Measurements from ENCODE around the gene WNT10A.

The WNT10A gene

GRCh38 chr2:218858138-218858445 lies 22.6 kb upstream of the WNT10A start:
- DNase-seq, result no peak

GRCh38 chr2:218858671-218859555 lies 21.7 kb upstream of the WNT10A start:
- no peak for DNase-seq

GRCh38 chr2:218859556-218859987 lies 21.1 kb upstream of the WNT10A start, which contains the start of gene WNT6:
TSS of gene WNT6 (plus strand) at chr2:218859805. CDS start at chr2:218860038, 233 bp downstream.
- no peak for DNase-seq

GRCh38 chr2:218859988-218860831 lies 20.4 kb upstream of the WNT10A start:
- DNase-seq, result no peak

GRCh38 chr2:218860950-218861381 lies 19.7 kb upstream of the WNT10A start:
- no peak for DNase-seq

GRCh38 chr2:218861645-218862318 lies 18.9 kb upstream of the WNT10A start:
- DNase-seq, result no peak

- DNase-seq, result no peak
These were observed 17.6 kb upstream of the WNT10A start for GRCh38 chr2:218863021-218863520.

GRCh38 chr2:218865396-218865795 lies 15.3 kb upstream of the WNT10A start:
- no peak for DNase-seq

- no peak for DNase-seq
These were observed 14.7 kb upstream of the WNT10A start for GRCh38 chr2:218865999-218866398.

- DNase-seq, result no peak
These were observed 12.8 kb upstream of the WNT10A start for GRCh38 chr2:218867900-218868299.

- DNase-seq, result no peak
These were observed 11.6 kb upstream of the WNT10A start for GRCh38 chr2:218869064-218869463.

- no peak for DNase-seq
These were observed 9.7 kb upstream of the WNT10A start for GRCh38 chr2:218870984-218871344.

- no peak for DNase-seq
These were observed 9.0 kb upstream of the WNT10A start for GRCh38 chr2:218871345-218872302.

- DNase-seq, result no peak
These were observed 7.8 kb upstream of the WNT10A start for GRCh38 chr2:218872645-218873358.

- DNase-seq, result no peak
These were observed 7.1 kb upstream of the WNT10A start for GRCh38 chr2:218873359-218874194.

- DNase-seq, result no peak
These were observed 4.9 kb upstream of the WNT10A start for GRCh38 chr2:218875692-218876246.

- DNase-seq, result peak; percentile 52
These were observed 4.0 kb upstream of the WNT10A start for GRCh38 chr2:218876562-218877219.

GRCh38 chr2:218877331-218877730 lies 3.3 kb upstream of the WNT10A start:
- no peak for DNase-seq

- DNase-seq, result no peak
These were observed 2.8 kb upstream of the WNT10A start for GRCh38 chr2:218877891-218878290.

All from T1000 (cell line).